ENCODE measurements around the gene CDH5. TPM values are rescaled to one million over a fixed set of nuclear protein-coding genes. Genes with fewer than 3 reads are reported as not detected.

CDH5 gene
- total RNA-seq, 1 donor from 2014 or later, result not detected

- Mint-ChIP-seq H3K4me3 (no peak overlapping the region), H3K27me3 (no peaks in the 10 kb centered on the region), H3K36me3 (ENCODE audit: low read depth) (no peaks in the 10 kb centered on the region), H3K9me3 (no peaks in the 10 kb centered on the region), H3K27ac (no peak overlapping the region), H3K4me1 (no peaks in the 10 kb centered on the region)
- intact Hi-C loops (cut with micrococcal nuclease), result no loop called here
- no peak for DNase-seq
Measured at GRCh38 chr16:66374176-66374575, 7.7 kb downstream of the CDH5 start.

- intact Hi-C loops (cut with micrococcal nuclease), result no loop called here
- H3K9me3 Mint-ChIP-seq, result peaks cover 7% of the 10 kb centered on the region
- H3K36me3 Mint-ChIP-seq (ENCODE audit: low read depth), result no peaks in the 10 kb centered on the region
- H3K4me3 Mint-ChIP-seq, result no peak overlapping the region
- H3K27me3 Mint-ChIP-seq, result no peaks in the 10 kb centered on the region
- no peaks in the 10 kb centered on the region for H3K4me1 Mint-ChIP-seq
- no peak overlapping the region for H3K27ac Mint-ChIP-seq
- DNase-seq, result no peak
Measured at GRCh38 chr16:66375451-66375850, 9.0 kb downstream of the CDH5 start.

- intact Hi-C loops (cut with micrococcal nuclease), result no loop called here
- Mint-ChIP-seq H3K9me3 (peaks cover 9% of the 10 kb centered on the region), H3K4me3 (no peak overlapping the region)
Measured at GRCh38 chr16:66376114-66376513, 9.6 kb downstream of the CDH5 start.

GRCh38 chr16:66376577-66377305 lies 10.2 kb downstream of the CDH5 start:
- peaks cover 9% of the 10 kb centered on the region for H3K9me3 Mint-ChIP-seq
- H3K4me3 Mint-ChIP-seq, result no peak overlapping the region
- H3K27ac Mint-ChIP-seq, result no peak overlapping the region
- no peaks in the 10 kb centered on the region for H3K4me1 Mint-ChIP-seq
- no peak for DNase-seq
- intact Hi-C loops (cut with micrococcal nuclease), result no loop called here
- H3K27me3 Mint-ChIP-seq, result no peaks in the 10 kb centered on the region
- H3K36me3 Mint-ChIP-seq (ENCODE audit: low read depth), result no peaks in the 10 kb centered on the region

More at GRCh38 chr16:66376114-66376513, 9.6 kb downstream of the CDH5 start:
- Mint-ChIP-seq H3K4me1 (no peaks in the 10 kb centered on the region), H3K27ac (no peak overlapping the region), H3K36me3 (ENCODE audit: low read depth) (no peaks in the 10 kb centered on the region), H3K27me3 (no peaks in the 10 kb centered on the region)
- no peak for DNase-seq

GRCh38 chr16:66377324-66377723 lies 10.8 kb downstream of the CDH5 start:
- DNase-seq, result no peak
- Mint-ChIP-seq H3K36me3 (ENCODE audit: low read depth) (no peaks in the 10 kb centered on the region), H3K27me3 (no peaks in the 10 kb centered on the region), H3K4me1 (no peaks in the 10 kb centered on the region), H3K9me3 (peaks cover 9% of the 10 kb centered on the region), H3K27ac (no peak overlapping the region), H3K4me3 (no peak overlapping the region)
- intact Hi-C loops (cut with micrococcal nuclease), result no loop called here

- no peak overlapping the region for H3K27ac Mint-ChIP-seq
- H3K4me1 Mint-ChIP-seq, result no peaks in the 10 kb centered on the region
- H3K27me3 Mint-ChIP-seq, result no peaks in the 10 kb centered on the region
- no peak for DNase-seq
- intact Hi-C loops (cut with micrococcal nuclease), result no loop called here
- no peaks in the 10 kb centered on the region for H3K36me3 Mint-ChIP-seq (ENCODE audit: low read depth)
- H3K9me3 Mint-ChIP-seq, result peaks cover 9% of the 10 kb centered on the region
- no peak overlapping the region for H3K4me3 Mint-ChIP-seq
Measured at GRCh38 chr16:66378741-66379570, 12.5 kb downstream of the CDH5 start.

GRCh38 chr16:66379571-66379941 lies 13.1 kb downstream of the CDH5 start:
- H3K27ac Mint-ChIP-seq, result no peak overlapping the region
- H3K36me3 Mint-ChIP-seq (ENCODE audit: low read depth), result no peaks in the 10 kb centered on the region
- H3K27me3 Mint-ChIP-seq, result no peaks in the 10 kb centered on the region
- DNase-seq, result no peak
- no peaks in the 10 kb centered on the region for H3K4me1 Mint-ChIP-seq
- H3K4me3 Mint-ChIP-seq, result no peak overlapping the region
- intact Hi-C loops (cut with micrococcal nuclease), result no loop called here
- H3K9me3 Mint-ChIP-seq, result peaks cover 9% of the 10 kb centered on the region

- DNase-seq, result no peak
- Mint-ChIP-seq H3K9me3 (peaks cover 9% of the 10 kb centered on the region), H3K27ac (no peak overlapping the region), H3K36me3 (ENCODE audit: low read depth) (no peaks in the 10 kb centered on the region), H3K4me3 (no peak overlapping the region), H3K4me1 (no peaks in the 10 kb centered on the region), H3K27me3 (no peaks in the 10 kb centered on the region)
- intact Hi-C loops (cut with micrococcal nuclease), result no loop called here
Measured at GRCh38 chr16:66380421-66380820, 13.9 kb downstream of the CDH5 start.

- no peaks in the 10 kb centered on the region for H3K4me1 Mint-ChIP-seq
- no peaks in the 10 kb centered on the region for H3K36me3 Mint-ChIP-seq (ENCODE audit: low read depth)
- H3K27me3 Mint-ChIP-seq, result no peaks in the 10 kb centered on the region
- H3K4me3 Mint-ChIP-seq, result no peak overlapping the region
- peaks cover 9% of the 10 kb centered on the region for H3K9me3 Mint-ChIP-seq
- intact Hi-C loops (cut with micrococcal nuclease), result no loop called here
- no peak for DNase-seq
- H3K27ac Mint-ChIP-seq, result no peak overlapping the region
Measured at GRCh38 chr16:66381585-66382170, 15.2 kb downstream of the CDH5 start.

GRCh38 chr16:66382171-66382965 lies 15.9 kb downstream of the CDH5 start:
- intact Hi-C loops (cut with micrococcal nuclease), result no loop called here
- Mint-ChIP-seq H3K9me3 (peaks cover 9% of the 10 kb centered on the region), H3K36me3 (ENCODE audit: low read depth) (no peaks in the 10 kb centered on the region), H3K4me1 (no peaks in the 10 kb centered on the region), H3K4me3 (no peak overlapping the region), H3K27ac (no peak overlapping the region), H3K27me3 (no peaks in the 10 kb centered on the region)
- DNase-seq, result no peak

GRCh38 chr16:66382966-66383299 lies 16.4 kb downstream of the CDH5 start:
- Mint-ChIP-seq H3K36me3 (ENCODE audit: low read depth) (no peaks in the 10 kb centered on the region), H3K9me3 (peaks cover 9% of the 10 kb centered on the region), H3K27ac (no peak overlapping the region), H3K4me1 (no peaks in the 10 kb centered on the region), H3K27me3 (no peaks in the 10 kb centered on the region), H3K4me3 (no peak overlapping the region)
- no peak for DNase-seq
- intact Hi-C loops (cut with micrococcal nuclease), result no loop called here

GRCh38 chr16:66383551-66383950 lies 17.1 kb downstream of the CDH5 start:
- H3K4me3 Mint-ChIP-seq, result no peak overlapping the region
- H3K9me3 Mint-ChIP-seq, result peaks cover 9% of the 10 kb centered on the region
- H3K36me3 Mint-ChIP-seq (ENCODE audit: low read depth), result no peaks in the 10 kb centered on the region
- no peaks in the 10 kb centered on the region for H3K27me3 Mint-ChIP-seq
- intact Hi-C loops (cut with micrococcal nuclease), result no loop called here
- DNase-seq, result no peak
- H3K4me1 Mint-ChIP-seq, result no peaks in the 10 kb centered on the region
- H3K27ac Mint-ChIP-seq, result no peak overlapping the region

GRCh38 chr16:66385415-66385814 lies 18.9 kb downstream of the CDH5 start:
- intact Hi-C loops (cut with micrococcal nuclease), result no loop called here
- peaks cover 3% of the 10 kb centered on the region for H3K9me3 Mint-ChIP-seq
- H3K4me1 Mint-ChIP-seq, result no peaks in the 10 kb centered on the region
- H3K4me3 Mint-ChIP-seq, result no peak overlapping the region
- no peaks in the 10 kb centered on the region for H3K36me3 Mint-ChIP-seq (ENCODE audit: low read depth)
- no peak overlapping the region for H3K27ac Mint-ChIP-seq
- no peaks in the 10 kb centered on the region for H3K27me3 Mint-ChIP-seq
- no peak for DNase-seq

Measured in activated CD4-positive, alpha-beta T cell treated with anti-CD3 and anti-CD28 coated beads, Interleukin-2, amount 10 ng/mL, durations not matched to agents 24 days and 14 days (primary cell).